Karpas-422 (cell line): ENCODE results near the gene ATN1. TPM values are rescaled to one million over a fixed set of nuclear protein-coding genes. Genes with fewer than 3 reads are reported as not detected.

Source experiments
- DNase-seq: peaks from one replicate; pipeline ENCODE4 v3.0.0-alpha.2; 2015
- H2AFZ ChIP-seq: fragments of 200-600 bp; sonication (generic); 2 replicates; pipeline ENCODE4 v1.6.1; 2014; ENCODE audit warnings: antibody characterized with exemption, low read length, mixed read lengths
- H3K27ac ChIP-seq: fragments of 200-600 bp; sonication (generic); 2 replicates; pipeline ENCODE4 v1.5.1; 2014; ENCODE audit warnings: mild to moderate bottlenecking, low read length, moderate library complexity
- H3K27me3 ChIP-seq: fragments of 200-600 bp; sonication (generic); 2 replicates; pipeline ENCODE4 v1.6.1; 2014; ENCODE audit warnings: low read length, mixed read lengths
- H3K36me3 ChIP-seq: fragments of 200-600 bp; sonication (generic); 2 replicates; pipeline ENCODE4 v1.6.1; 2014; ENCODE audit warnings: low read length, mixed read lengths; ENCODE audit not compliant: insufficient read depth
- H3K4me1 ChIP-seq: fragments of 200-600 bp; sonication (generic); 2 replicates; pipeline ENCODE4 v1.6.1; 2014; ENCODE audit warnings: mild to moderate bottlenecking, low read length, mixed read lengths
- H3K4me2 ChIP-seq: fragments of 200-600 bp; sonication (generic); 2 replicates; pipeline ENCODE4 v1.6.1; 2014; ENCODE audit warnings: low read length, low read depth, mild to moderate bottlenecking; ENCODE audit not compliant: poor library complexity, severe bottlenecking
- H3K4me3 ChIP-seq: fragments of 200-600 bp; sonication (generic); 2 replicates; pipeline ENCODE4 v1.5.1; 2014; ENCODE audit warnings: mild to moderate bottlenecking, antibody characterized with exemption, low read length, mixed read lengths
- H3K79me2 ChIP-seq: fragments of 200-600 bp; sonication (generic); 2 replicates; pipeline ENCODE4 v1.6.1; 2014; ENCODE audit warnings: mild to moderate bottlenecking, low read length, mixed read lengths
- H3K9ac ChIP-seq: fragments of 200-600 bp; sonication (generic); 2 replicates; pipeline ENCODE4 v1.6.0; 2014; ENCODE audit warnings: low read length
- H3K9me2 ChIP-seq: fragments of 200-600 bp; sonication (generic), shearing (Covaris generic); replicated peaks from 2 replicates; pipeline ENCODE4 v1.6.0; 2014; ENCODE audit warnings: mild to moderate bottlenecking, low read length, moderate library complexity; ENCODE audit not compliant: insufficient read depth
- H3K9me3 ChIP-seq: fragments of 300-700, 200-600 bp; sonication (generic); 2 replicates; pipeline ENCODE4 v1.6.1; 2014; ENCODE audit warnings: low read length, mixed read lengths
- H4K20me1 ChIP-seq: fragments of 200-600 bp; sonication (generic); 2 replicates; pipeline ENCODE4 v1.6.1; 2014; ENCODE audit warnings: mild to moderate bottlenecking, antibody characterized with exemption, low read length, low read depth; ENCODE audit not compliant: insufficient read depth
- total RNA-seq: library from RNA; depleted of rRNA; stranded (reverse); fragments of >200 nt; shearing (Covaris generic); gene quantifications from 2 replicates; pipeline ENCODE4 v1.2.3, GENCODE V29; 2014; ENCODE audit warnings: low replicate concordance

ATN1 gene
- total RNA-seq, 1 experiment from 2014 or later = 8.8 TPM

DNA sequence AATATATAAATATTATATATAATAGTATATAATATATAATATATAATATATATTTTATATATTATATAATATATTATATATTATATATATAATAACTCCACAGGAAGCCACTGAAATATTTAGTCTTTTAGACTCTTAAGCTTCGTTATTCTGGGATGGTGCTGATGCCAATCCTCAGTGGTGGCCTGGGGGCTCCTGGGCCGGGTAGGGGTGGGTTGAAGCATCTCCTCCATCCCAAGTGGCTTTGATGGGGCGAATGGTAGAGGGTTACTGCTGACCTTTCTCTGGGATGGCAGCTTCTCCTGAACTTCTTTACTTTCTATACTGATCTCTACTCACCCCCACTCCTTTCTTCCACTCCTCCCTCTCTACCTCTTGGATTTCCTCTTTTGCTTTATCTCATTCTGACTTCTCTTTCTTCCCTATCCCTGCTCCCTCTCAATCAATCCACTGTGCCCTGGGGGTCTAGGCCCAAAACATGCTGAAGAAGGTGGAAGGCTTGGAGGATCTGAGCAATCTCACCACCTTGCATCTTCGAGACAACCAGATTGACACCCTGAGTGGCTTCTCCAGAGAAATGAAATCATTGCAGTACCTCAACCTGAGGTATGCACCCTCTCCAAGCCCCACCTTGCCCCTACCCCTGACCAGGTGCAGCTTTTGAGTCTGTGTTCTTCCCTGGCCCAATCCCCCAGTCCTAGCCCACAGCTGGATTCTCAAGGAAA is 18.2 kb upstream of the ATN1 start:
- Histone ChIP-seq H4K20me1 (no peaks in the 10 kb centered on the region), H3K9me3 (no peaks in the 10 kb centered on the region), H2AFZ (no peak overlapping the region), H3K36me3 (no peaks in the 10 kb centered on the region), H3K79me2 (no peaks in the 10 kb centered on the region), H3K9ac (peak overlapping the region; percentile 26; the same call in 1 of the 2 replicates), H3K4me1 (peaks cover 15% of the 10 kb centered on the region), H3K4me2 (no peak overlapping the region), H3K27ac (no peak overlapping the region), H3K27me3 (no peaks in the 10 kb centered on the region), H3K4me3 (no peak overlapping the region), H3K9me2 (no peaks in the 10 kb centered on the region)
- DNase-seq = no peak

DNA sequence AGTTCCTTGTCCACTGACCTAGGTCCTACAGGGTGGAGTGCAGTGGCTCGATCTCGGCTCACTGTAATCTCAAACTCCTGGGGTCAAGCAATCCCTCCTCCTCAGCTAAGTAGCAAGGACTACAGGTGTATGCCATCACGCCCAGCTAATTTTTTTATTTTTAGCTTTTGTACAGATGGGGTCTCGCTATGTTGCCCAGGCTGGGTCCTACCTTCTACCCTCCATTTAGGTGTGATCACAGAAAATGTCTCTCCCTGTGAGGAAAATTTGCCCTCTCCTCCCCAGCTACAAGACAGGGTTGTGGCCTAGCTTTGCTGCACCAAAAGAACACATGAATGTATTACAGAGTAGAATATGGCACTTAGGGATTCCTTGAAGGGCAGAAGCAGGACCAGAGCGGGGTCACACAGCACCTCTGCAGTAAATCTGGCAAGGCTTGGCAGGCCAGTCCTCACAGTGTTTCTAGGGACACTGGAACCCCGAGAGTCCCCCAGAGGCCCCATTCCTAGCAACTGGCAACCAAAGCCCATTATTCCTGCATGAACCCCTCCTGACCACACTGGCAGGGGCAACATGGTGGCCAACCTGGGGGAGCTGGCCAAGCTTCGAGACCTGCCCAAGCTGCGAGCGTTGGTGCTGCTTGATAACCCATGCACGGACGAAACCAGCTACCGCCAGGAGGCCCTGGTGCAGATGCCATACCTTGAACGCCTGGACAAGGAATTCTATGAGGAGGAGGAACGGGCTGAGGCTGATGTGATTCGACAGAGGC is 15.4 kb upstream of the ATN1 start:
- Histone ChIP-seq H3K4me1 (peaks cover 23% of the 10 kb centered on the region), H3K4me3 (no peak overlapping the region), H4K20me1 (no peaks in the 10 kb centered on the region), H3K27ac (no peak overlapping the region), H3K79me2 (0 out of 2 replicates have a peak, but pooled peaks cover 5% of the 10 kb centered on the region), H3K27me3 (no peaks in the 10 kb centered on the region), H3K9ac (no peak overlapping the region), H2AFZ (no peak overlapping the region), H3K36me3 (no peaks in the 10 kb centered on the region; the same call in 1 of the 2 replicates), H3K4me2 (no peak overlapping the region), H3K9me3 (no peaks in the 10 kb centered on the region), H3K9me2 (no peaks in the 10 kb centered on the region)
- no peak for DNase-seq

DNA sequence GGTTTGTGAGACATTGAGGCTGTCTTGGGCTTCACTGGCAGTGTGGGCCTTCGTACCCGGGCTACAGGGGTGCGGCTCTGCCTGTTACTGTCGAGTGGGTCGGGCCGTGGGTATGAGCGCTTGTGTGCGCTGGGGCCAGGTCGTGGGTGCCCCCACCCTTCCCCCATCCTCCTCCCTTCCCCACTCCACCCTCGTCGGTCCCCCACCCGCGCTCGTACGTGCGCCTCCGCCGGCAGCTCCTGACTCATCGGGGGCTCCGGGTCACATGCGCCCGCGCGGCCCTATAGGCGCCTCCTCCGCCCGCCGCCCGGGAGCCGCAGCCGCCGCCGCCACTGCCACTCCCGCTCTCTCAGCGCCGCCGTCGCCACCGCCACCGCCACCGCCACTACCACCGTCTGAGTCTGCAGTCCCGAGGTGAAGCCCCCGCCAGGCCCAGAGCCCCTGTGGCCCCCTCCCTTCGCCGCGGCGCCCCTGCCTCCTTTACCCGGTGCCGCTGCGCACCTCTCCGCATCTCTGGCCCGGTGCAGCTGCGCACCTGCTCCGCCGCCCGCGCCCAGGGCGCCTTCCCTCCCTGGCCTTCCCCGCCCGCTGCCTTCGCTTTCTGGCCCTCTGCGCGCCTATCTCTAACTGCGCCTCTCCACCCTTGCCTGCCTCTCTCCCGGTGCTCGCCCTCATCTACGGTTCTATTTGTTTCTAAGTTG is 13.4 kb upstream of the ATN1 start, which contains the start of gene ENO2:
Gene ENO2 (plus strand): TSS at position 335 of the 701 bp plus-strand sequence. CDS start 1,253 bp downstream, outside the sequence.
- Histone ChIP-seq H3K27ac (0 out of 2 replicates have a peak within 1 kb of the TSS, but pooled peaks have one; percentile 10), H3K36me3 (no peaks in the 10 kb centered on the region; the same call in 1 of the 2 replicates), H3K9me2 (no peaks in the 10 kb centered on the region), H3K4me3 (peak within 1 kb of the TSS; percentile 74), H3K9ac (peak within 1 kb of the TSS; percentile 75), H3K4me1 (peaks cover 23% of the 10 kb centered on the region), H3K79me2 (0 out of 2 replicates have a peak, but pooled peaks cover 5% of the 10 kb centered on the region), H3K27me3 (no peaks in the 10 kb centered on the region), H3K9me3 (no peaks in the 10 kb centered on the region), H4K20me1 (no peaks in the 10 kb centered on the region), H2AFZ (peak within 1 kb of the TSS; percentile 70; the same call in 1 of the 2 replicates), H3K4me2 (peak within 1 kb of the TSS; percentile 79)
- DNase-seq = peak; percentile 82

DNA sequence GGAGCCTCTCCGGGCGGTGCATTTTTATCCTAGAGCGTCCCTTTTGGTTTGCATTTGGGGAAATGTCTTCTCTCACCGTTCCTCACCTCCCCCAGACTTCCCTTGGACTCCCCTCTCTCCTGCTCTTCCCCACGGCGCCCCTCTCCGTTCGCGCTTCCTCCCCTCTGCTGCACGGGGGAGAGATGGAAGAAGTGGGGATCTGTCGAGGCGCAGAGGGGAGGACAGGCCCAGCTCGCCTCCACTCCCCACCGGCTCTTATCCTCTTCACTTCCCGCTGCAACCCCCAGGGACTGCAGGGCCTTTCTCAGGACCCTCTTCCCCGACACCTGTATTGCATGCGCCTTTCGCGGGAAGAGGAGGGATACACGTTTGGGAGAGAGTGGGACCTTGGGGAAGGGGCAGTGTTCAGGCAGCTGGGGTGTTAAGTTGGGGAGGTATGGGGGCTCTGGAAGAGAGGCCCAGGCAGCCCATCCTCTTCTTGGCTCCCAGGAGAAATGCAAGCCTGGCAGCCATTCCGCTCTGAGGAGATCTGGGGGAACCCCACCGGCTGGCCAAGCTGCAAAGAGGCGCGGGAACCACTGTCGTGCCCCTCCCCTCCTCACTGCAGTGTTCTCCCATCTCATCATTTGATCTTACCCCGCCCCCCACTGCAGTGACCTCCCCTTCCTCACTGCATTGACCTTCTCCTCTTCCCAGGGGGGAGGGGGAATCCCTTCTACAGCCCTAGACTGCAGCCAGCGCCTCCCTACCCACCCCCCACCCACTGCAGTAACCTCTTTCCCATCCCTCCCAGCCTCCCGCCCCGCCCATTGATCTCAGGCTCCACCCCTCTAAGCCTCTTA is 12.6 kb upstream of the ATN1 start:
- H2AFZ ChIP-seq = peak overlapping the region; percentile 70; the same call in 1 of the 2 replicates
- H3K27ac ChIP-seq = 0 out of 2 replicates have a peak overlapping the region, but pooled peaks have one; percentile 10

DNA sequence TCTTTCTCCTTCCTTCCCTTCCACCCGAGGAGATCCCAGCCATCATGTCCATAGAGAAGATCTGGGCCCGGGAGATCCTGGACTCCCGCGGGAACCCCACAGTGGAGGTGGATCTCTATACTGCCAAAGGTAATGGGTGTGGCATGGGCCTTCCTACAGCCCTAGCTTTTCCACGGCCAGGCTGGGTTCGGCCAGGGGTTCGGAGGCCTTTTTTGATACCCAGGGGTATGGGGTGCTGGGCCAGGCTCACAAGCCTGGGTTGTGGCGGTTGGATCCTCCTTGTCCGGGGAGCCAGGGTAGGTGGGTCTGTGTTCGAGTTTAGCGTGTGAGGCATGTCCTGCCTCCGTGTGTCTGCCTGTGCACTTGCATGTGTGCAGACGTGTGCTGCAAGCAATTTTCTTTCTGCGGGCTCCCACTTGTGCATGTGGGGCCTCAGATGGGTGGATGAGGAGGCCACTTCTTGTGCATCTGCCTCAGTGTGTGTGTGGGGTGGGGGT is 11.9 kb upstream of the ATN1 start:
- H3K36me3 ChIP-seq = no peaks in the 10 kb centered on the region; the same call in 1 of the 2 replicates
- H3K79me2 ChIP-seq = 0 out of 2 replicates have a peak, but pooled peaks cover 5% of the 10 kb centered on the region
- no peaks in the 10 kb centered on the region for H3K27me3 ChIP-seq
- H3K9ac ChIP-seq = peak overlapping the region; percentile 75; the same call in 1 of the 2 replicates
- peak overlapping the region; percentile 79 for H3K4me2 ChIP-seq
- H4K20me1 ChIP-seq = no peaks in the 10 kb centered on the region
- peak overlapping the region; percentile 74; the same call in 1 of the 2 replicates for H3K4me3 ChIP-seq
- no peak overlapping the region for H3K27ac ChIP-seq
- no peaks in the 10 kb centered on the region for H3K9me3 ChIP-seq
- DNase-seq = peak; percentile 34
- no peaks in the 10 kb centered on the region for H3K9me2 ChIP-seq
- no peak overlapping the region for H2AFZ ChIP-seq
- H3K4me1 ChIP-seq = peaks cover 28% of the 10 kb centered on the region

More for the DNA sequence above, 12.6 kb upstream of the ATN1 start:
- Histone ChIP-seq H3K4me2 (peak overlapping the region; percentile 79), H4K20me1 (no peaks in the 10 kb centered on the region), H3K79me2 (0 out of 2 replicates have a peak, but pooled peaks cover 5% of the 10 kb centered on the region), H3K4me3 (peak overlapping the region; percentile 74), H3K9me2 (no peaks in the 10 kb centered on the region), H3K4me1 (peaks cover 28% of the 10 kb centered on the region), H3K9ac (peak overlapping the region; percentile 75), H3K27me3 (no peaks in the 10 kb centered on the region), H3K9me3 (no peaks in the 10 kb centered on the region), H3K36me3 (no peaks in the 10 kb centered on the region; the same call in 1 of the 2 replicates)
- DNase-seq = peak; percentile 50

DNA sequence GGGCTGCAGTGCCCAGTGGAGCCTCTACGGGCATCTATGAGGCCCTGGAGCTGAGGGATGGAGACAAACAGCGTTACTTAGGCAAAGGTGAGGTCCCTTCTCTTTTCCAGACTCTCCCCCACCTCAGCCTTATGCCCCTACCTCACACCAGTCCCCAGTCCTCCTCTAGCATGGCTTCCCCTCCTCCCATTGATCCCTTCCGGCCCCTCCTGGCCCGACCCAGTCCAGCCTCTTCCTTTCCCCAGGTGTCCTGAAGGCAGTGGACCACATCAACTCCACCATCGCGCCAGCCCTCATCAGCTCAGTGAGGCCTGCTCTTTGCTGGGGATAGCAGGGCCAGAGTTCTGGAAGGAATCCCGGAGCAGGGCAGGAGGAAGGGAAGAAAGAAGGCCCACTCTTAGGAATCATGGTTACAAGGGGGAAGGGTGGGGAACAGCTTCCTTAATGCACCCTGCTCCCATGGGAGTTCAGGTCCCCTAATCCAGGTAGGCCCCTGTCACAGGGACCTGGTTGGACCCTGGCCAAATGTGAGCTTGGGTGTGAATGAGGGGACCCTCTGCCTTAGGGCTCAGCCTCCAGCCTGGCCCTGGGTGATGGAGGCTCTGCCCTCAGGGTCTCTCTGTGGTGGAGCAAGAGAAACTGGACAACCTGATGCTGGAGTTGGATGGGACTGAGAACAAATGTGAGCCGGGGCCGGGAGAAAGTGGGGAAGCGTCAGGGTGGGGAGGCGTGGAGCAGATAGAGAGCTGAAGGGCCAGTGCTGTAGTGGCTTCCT is 11.1 kb upstream of the ATN1 start:
- H3K4me2 ChIP-seq = no peak overlapping the region

More for the DNA sequence above, 11.1 kb upstream of the ATN1 start:
- H3K36me3 ChIP-seq = no peaks in the 10 kb centered on the region; the same call in 1 of the 2 replicates
- no peak overlapping the region for H3K4me3 ChIP-seq
- no peak overlapping the region for H2AFZ ChIP-seq
- no peaks in the 10 kb centered on the region for H3K27me3 ChIP-seq
- no peak overlapping the region for H3K27ac ChIP-seq
- H3K9ac ChIP-seq = no peak overlapping the region
- peaks cover 33% of the 10 kb centered on the region for H3K4me1 ChIP-seq
- H3K9me3 ChIP-seq = no peaks in the 10 kb centered on the region
- H3K9me2 ChIP-seq = no peaks in the 10 kb centered on the region
- H3K79me2 ChIP-seq = 0 out of 2 replicates have a peak, but pooled peaks cover 5% of the 10 kb centered on the region
- H4K20me1 ChIP-seq = no peaks in the 10 kb centered on the region
- peak; percentile 33 for DNase-seq
